SK-N-SH treated with all-trans-retinoic acid at 6 μM for 48 hours (cell line): ENCODE data around the gene GPR55.

ENCODE experiments used
- ARNTL ChIP-seq: fragments of 450-650 bp; formaldehyde crosslinking; IDR thresholded peaks from 2 replicates; pipeline ENCODE4 v1.5.0; 2020; ENCODE audit warnings: low read depth, mild to moderate bottlenecking, moderate library complexity, borderline replicate concordance
- GLIS3 ChIP-seq: fragments of 250-450 bp; sonication (Bioruptor Pico); IDR thresholded peaks from 2 replicates; pipeline ENCODE4 v1.5.0; 2020; ENCODE audit warnings: mild to moderate bottlenecking, moderate library complexity
- ISL1 ChIP-seq: fragments of 250-450 bp; sonication (Bioruptor Pico); IDR thresholded peaks from 2 replicates; pipeline ENCODE4 v2.1.2; 2022; ENCODE audit warnings: mild to moderate bottlenecking, moderate library complexity
- RARB ChIP-seq: fragments of 250-450 bp; sonication (Bioruptor Pico); IDR thresholded peaks from 2 replicates; pipeline ENCODE4 v1.8.0; 2021; ENCODE audit warnings: mild to moderate bottlenecking, moderate library complexity
- SNAI2 ChIP-seq: fragments of 250-450 bp; sonication (Bioruptor Pico); IDR thresholded peaks from 2 replicates; pipeline ENCODE4 v1.5.0; 2020; ENCODE audit warnings: mild to moderate bottlenecking, moderate library complexity
- TOX ChIP-seq: fragments of 250-450 bp; sonication (Bioruptor Pico); IDR thresholded peaks from 2 replicates; pipeline ENCODE4 v1.8.0; 2021; ENCODE audit warnings: mild to moderate bottlenecking, moderate library complexity, borderline replicate concordance
- ZFP3 ChIP-seq: fragments of 250-450 bp; sonication (Bioruptor Pico); IDR thresholded peaks from 2 replicates; pipeline ENCODE4 v1.5.0; 2020; ENCODE audit warnings: mild to moderate bottlenecking, moderate library complexity
- ZNF565 ChIP-seq: fragments of 450-650 bp; formaldehyde crosslinking; conservative IDR thresholded peaks from 2 replicates; pipeline ENCODE4 v1.5.0; 2020; ENCODE audit warnings: low read depth, mild to moderate bottlenecking, moderate library complexity
- TF ChIP-seq, protein P1 (sequence below): fragments of 250-450 bp; sonication (Bioruptor Pico); IDR thresholded peaks from 2 replicates; pipeline ENCODE4 v1.8.0; 2020; ENCODE audit warnings: mild to moderate bottlenecking, moderate library complexity, borderline replicate concordance
- TF ChIP-seq, protein P2 (sequence below): fragments of 250-450 bp; sonication (Bioruptor Pico); IDR thresholded peaks from 2 replicates; pipeline ENCODE4 v1.5.0; 2020; ENCODE audit warnings: mild to moderate bottlenecking, moderate library complexity
- TF ChIP-seq, protein P3 (sequence below): fragments of 250-450 bp; sonication (Bioruptor Pico); IDR thresholded peaks from 2 replicates; pipeline ENCODE4 v1.5.1; 2020; ENCODE audit warnings: low read depth, mild to moderate bottlenecking, moderate library complexity

DNA sequence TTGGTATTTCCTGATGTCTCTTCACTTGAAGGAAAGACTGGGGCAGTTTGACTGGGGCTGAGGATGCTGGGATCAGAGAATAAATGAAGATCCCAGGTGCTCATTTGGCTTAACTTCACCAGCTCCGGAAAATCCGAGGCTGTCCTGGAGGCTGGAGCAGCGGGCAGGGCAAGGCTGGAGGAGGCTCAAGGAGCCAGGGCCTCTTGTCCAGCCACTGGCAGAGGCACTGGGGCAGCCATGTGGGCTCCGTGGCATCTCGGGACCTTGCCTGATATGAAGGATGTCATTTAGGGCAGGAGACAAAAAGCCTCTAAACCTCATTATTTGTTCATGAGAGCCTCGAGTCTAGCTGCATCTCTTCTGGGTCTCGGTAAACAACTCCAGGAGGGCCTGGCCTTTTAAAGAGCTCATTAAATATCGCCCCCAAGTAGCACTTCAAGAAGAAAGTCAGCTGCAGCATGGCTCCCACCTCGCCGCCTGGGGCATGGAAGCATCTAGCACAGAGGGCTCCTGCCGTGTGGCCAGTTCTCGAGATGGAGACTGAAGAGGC, 13.5 kb upstream of the GPR55 start:
- TF ChIP-seq ZNF565, result no peak
- no peak for TF ChIP-seq RARB (CRISPR knock-in tag)
- no peak for TF ChIP-seq ISL1 (CRISPR knock-in tag)
- TF ChIP-seq, protein P1, sequence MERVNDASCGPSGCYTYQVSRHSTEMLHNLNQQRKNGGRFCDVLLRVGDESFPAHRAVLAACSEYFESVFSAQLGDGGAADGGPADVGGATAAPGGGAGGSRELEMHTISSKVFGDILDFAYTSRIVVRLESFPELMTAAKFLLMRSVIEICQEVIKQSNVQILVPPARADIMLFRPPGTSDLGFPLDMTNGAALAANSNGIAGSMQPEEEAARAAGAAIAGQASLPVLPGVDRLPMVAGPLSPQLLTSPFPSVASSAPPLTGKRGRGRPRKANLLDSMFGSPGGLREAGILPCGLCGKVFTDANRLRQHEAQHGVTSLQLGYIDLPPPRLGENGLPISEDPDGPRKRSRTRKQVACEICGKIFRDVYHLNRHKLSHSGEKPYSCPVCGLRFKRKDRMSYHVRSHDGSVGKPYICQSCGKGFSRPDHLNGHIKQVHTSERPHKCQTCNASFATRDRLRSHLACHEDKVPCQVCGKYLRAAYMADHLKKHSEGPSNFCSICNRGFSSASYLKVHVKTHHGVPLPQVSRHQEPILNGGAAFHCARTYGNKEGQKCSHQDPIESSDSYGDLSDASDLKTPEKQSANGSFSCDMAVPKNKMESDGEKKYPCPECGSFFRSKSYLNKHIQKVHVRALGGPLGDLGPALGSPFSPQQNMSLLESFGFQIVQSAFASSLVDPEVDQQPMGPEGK, result no peak
- no peak for TF ChIP-seq GLIS3 (CRISPR knock-in tag)
- TF ChIP-seq, protein P2, sequence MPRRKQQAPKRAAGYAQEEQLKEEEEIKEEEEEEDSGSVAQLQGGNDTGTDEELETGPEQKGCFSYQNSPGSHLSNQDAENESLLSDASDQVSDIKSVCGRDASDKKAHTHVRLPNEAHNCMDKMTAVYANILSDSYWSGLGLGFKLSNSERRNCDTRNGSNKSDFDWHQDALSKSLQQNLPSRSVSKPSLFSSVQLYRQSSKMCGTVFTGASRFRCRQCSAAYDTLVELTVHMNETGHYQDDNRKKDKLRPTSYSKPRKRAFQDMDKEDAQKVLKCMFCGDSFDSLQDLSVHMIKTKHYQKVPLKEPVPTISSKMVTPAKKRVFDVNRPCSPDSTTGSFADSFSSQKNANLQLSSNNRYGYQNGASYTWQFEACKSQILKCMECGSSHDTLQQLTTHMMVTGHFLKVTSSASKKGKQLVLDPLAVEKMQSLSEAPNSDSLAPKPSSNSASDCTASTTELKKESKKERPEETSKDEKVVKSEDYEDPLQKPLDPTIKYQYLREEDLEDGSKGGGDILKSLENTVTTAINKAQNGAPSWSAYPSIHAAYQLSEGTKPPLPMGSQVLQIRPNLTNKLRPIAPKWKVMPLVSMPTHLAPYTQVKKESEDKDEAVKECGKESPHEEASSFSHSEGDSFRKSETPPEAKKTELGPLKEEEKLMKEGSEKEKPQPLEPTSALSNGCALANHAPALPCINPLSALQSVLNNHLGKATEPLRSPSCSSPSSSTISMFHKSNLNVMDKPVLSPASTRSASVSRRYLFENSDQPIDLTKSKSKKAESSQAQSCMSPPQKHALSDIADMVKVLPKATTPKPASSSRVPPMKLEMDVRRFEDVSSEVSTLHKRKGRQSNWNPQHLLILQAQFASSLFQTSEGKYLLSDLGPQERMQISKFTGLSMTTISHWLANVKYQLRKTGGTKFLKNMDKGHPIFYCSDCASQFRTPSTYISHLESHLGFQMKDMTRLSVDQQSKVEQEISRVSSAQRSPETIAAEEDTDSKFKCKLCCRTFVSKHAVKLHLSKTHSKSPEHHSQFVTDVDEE (CRISPR knock-in tag), result no peak
- no peak for TF ChIP-seq SNAI2
- TF ChIP-seq ZFP3 (CRISPR knock-in tag), result no peak
- TF ChIP-seq, protein P3, sequence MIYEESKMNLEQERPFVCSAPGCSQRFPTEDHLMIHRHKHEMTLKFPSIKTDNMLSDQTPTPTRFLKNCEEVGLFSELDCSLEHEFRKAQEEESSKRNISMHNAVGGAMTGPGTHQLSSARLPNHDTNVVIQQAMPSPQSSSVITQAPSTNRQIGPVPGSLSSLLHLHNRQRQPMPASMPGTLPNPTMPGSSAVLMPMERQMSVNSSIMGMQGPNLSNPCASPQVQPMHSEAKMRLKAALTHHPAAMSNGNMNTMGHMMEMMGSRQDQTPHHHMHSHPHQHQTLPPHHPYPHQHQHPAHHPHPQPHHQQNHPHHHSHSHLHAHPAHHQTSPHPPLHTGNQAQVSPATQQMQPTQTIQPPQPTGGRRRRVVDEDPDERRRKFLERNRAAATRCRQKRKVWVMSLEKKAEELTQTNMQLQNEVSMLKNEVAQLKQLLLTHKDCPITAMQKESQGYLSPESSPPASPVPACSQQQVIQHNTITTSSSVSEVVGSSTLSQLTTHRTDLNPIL (CRISPR knock-in tag), result no peak
- TF ChIP-seq ARNTL (CRISPR knock-in tag), result no peak
- TF ChIP-seq TOX (CRISPR knock-in tag), result no peak
